ENCODE results near the gene ANAPC4.

ANAPC4 gene

DNA sequence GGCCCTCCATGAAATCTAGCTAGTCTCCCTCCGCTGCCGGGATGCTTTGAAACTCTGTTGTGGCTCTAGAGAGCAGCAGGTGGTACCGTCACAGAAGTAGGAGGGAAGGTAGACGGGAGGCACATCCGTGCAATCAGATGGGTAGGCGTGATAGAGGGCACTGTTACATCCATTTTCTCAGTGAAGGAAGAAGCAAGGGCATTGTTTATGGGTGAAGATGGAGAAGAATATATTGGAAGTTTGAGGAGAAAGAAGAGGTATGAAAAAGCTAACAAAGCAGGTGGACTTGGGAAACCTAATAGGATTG lies 1.3 kb downstream of the ANAPC4 start:
- no peak for DNase-seq (ENCODE audit: low read depth in 2 of 2)

DNA sequence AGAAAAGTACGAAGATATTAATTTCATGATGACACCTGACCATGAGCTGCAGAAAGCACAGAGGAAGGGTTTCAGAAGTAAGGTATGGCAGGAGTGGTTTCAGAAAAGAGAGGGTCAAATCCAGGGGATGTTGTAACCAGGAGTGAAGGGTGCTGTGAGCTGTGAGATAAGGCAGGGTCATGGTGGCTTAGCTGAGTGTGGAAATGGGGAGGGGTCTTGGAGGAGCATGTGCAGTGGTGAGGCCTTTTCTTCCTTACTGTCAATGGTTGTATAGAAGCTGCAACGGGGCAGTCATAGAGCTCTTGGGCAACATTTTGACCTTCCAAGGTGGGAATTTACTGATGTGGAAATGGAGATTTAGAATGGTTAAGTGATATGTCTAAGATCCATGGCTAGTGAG lies 2.5 kb downstream of the ANAPC4 start:
- DNase-seq (ENCODE audit: low read depth in 2 of 2): no peak

DNA sequence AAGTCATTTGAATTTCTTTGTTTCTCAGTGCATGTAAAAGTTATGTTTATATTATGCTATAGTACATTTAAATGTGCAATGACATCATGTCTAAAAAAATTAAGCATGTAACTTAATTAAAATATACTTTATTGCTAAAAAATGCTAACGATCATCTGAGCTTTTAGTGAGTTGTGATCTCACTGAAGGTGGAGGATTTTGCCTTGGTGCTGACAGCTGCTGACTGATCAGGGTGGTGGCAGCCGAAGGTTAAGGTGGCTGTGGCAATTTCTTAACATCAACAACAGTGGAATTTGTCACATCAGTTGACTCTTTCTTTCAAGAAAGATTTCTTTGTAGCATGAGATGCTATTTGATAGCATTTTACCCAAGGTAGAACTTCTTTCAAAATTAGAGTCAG lies 6.6 kb downstream of the ANAPC4 start:
- DNase-seq (ENCODE audit: low read depth in 2 of 2): no peak

DNA sequence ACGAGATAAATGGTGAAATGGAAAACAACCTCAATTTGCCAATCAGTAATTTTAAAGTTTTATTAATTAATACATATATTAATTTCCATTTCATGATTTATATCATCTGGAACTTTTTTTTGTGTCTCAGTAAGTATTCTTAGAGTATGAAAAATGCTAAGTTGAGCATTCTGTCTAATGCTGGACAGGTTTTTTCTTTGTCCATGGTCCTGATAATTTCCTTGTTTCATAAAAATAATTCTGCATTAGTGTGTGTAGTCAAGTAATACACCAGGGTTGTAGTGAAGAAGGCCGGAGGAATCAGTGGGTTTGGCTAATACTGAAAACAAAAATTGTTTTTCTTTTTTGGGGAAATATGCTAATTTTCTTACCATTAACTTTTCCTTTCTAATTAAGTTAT lies 9.9 kb downstream of the ANAPC4 start:
- no peak for DNase-seq (ENCODE audit: low read depth in 2 of 2)

DNA sequence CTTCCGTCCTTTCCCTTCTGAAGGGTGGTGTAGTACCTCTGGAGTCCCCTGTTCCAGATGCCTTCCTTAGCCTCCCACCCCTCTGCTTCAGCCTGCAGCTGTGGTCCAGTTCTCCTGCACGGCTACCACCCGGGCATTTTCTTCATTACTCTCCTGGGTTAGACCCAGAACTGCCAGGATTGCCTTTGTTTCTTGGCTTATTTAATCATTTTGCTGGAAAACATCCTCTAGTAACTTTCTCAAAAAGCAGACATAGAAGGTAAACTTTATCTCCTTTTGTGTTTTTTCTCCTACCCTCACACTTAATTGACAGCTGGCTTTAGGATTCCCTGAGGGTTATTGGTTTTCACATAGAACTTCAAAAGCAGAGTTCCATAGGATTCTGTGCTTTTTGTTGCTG lies 20.2 kb downstream of the ANAPC4 start:
- no peak for DNase-seq (ENCODE audit: low read depth in 2 of 2)

DNA sequence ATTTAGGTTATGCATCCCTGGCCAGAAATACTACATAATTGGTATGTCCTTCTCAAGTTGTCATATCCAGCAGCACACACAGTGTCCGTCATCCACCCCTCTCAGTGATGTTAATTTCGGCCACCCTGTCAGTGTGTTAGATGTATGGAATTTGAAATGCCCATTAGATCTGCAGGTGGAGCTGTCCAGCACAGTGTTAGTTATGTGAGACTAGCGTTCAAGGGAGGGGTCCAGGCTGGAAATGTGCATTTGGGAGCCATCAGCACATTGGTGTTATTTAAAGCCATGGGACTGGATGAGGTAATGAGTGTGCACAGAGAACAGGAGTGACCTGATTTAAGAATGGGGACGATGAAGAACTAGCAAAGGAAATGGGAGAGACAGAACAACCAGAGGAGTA lies 22.4 kb downstream of the ANAPC4 start:
- DNase-seq (ENCODE audit: low read depth in 2 of 2): no peak

DNA sequence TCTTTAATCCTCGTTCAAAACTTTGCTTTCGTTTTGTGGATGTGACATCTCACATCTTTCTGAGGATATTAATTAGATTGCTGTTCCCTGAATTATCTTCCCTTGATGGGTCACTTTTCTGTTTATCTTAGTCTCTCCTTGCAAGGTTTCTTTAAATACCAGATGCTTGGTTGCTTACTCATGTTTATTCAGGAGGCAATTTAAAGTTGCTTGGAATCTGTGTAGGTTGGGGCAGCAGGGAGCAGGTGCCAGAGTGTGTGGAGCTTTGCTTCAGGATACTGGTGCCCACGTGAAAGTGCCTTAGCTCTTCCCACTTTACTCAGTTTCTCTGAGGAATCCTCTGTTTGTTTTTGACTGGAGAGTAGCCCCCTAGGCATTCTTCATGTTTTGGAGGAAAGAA lies 24.0 kb downstream of the ANAPC4 start:
- no peak for DNase-seq (ENCODE audit: low read depth in 2 of 2)

DNA sequence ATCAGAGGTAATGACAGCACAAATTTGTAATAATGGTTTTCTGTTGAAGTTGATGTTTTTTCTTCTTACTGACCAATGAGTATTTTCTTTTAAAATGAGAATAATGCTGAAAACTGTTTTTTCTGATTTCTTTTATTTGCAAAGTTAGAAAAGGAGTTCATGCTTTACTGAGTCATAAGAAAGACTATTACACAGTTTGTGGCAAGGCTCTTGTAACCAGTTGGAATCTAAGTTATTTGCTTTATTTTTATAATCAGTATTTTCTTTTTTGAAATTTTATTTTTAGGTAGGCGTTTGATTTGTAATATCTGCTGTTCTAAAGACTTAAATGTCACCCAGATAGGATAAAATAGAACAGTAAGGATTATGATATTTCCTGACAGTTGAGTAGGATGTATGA lies 25.5 kb downstream of the ANAPC4 start:
- no peak for DNase-seq (ENCODE audit: low read depth in 2 of 2)

DNA sequence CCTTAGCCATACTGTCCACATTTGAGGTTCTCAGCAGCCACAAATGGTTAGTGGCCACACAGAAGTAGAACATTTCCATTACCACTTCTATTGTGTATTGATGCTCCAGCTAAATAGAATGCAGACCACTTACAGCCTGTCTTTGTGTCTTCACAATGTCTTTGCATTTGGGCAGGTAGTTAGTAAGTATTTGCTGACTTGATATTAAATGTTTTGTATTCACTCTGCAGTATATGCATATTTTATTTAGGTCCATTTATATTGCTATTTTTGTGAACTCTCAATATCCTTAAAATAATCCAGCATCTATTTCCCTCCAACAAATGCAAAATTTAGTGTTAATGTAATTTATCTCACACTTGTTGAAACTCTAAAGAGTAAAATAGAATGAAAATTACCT lies 26.6 kb downstream of the ANAPC4 start:
- no peak for DNase-seq (ENCODE audit: low read depth in 2 of 2)

DNA sequence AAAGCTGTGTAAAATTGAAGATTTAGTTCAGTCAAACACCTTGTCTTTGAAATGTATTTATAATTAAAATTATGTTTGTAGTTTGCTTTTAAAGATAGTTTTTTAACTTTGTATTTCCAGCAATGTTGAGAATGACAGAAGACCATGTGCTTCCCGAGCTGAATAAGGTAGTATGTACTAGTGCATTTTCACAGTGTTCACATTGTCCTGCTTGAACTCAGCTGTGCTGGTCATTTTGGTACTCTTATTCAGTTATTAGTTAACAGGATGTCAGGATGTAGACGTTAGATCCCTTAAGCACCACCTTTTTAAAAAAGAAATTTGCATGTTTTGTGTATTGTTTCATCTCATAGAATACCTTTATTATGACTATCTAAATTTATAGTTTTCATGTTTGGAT lies 28.4 kb downstream of the ANAPC4 start:
- DNase-seq (ENCODE audit: low read depth in 2 of 2): no peak

DNA sequence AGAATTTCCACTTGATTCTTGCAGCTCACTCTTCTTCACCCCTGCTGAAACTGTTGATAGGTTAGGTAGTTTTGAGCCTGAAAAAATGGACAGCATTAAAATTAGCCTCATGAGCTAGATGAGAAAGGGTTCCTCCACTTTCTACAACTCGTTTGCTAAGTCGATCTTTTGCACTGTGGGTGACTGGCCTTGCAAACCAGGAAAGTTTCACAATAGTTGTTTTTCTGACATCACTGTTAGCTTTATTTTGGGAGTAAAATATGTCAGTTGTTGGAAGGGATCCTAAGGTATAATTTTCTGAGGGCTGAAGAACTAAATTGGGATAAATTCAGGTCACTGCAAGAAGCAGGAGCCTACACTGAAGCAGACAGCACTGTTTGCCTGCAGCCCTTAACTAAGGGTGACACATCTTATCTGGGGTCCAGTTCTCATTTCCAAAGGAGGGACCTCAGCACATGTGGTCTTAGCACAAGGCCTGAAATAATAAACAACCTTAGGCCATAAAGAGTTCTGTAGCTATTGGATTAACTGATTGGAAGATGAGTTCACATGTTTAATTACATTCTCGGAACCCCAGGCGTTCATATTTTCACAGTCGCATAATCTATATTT lies 29.1 kb downstream of the ANAPC4 start:
- no peak for DNase-seq (ENCODE audit: low read depth in 2 of 2)

DNA sequence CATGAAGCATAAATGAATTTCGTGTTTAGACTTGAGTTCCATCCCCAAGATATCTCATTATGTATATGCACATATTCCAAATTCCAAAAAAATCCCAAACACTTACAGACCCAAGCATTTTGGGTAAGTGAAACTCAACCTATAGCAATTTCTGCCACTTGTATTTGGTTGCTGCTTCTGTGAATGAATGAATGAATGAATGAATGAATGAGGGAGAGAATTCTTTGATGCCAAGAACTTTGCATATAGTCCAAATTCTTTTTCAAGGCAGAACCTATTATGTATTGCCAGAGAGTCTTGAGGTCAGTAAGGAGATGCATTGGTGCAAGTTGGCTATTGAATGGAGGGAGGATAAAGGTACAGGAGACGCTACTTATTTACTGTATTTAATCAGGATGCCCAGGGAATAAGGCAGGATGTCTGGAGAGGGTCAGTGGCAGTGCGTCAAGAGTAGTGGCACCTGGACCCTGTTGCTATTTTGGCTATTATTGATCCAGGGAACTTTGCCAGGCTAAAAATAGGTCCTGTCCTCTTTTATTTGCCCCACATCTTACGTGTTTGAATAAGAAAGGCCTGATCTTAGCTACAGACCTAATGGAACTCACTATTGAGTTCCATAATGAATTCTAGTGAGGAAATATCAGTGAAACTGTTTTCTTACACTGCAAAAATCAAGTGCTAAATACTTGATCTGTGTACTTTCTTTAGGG lies 33.9 kb downstream of the ANAPC4 start:
- no peak for DNase-seq (ENCODE audit: low read depth in 2 of 2)

DNA sequence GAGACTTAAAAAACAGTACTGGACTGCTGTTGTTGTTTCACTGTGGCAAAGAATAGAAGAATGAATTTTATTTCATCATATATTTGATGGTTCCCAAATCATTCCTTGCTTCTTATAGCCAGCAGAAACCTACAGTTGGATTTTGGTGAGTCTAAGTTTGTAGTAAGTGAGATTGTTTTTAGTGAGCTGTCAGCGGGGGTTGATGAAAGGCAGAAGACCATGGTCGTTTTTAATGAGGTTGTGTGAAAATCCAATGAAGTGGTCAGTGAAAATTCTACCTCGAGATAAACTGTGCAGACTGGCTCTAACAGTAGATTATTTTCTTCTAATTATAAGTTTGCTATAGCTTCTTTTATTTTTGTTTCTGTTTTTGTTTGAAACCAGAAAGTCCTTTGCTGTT lies 36.2 kb downstream of the ANAPC4 start:
- DNase-seq (ENCODE audit: low read depth in 2 of 2): no peak

DNA sequence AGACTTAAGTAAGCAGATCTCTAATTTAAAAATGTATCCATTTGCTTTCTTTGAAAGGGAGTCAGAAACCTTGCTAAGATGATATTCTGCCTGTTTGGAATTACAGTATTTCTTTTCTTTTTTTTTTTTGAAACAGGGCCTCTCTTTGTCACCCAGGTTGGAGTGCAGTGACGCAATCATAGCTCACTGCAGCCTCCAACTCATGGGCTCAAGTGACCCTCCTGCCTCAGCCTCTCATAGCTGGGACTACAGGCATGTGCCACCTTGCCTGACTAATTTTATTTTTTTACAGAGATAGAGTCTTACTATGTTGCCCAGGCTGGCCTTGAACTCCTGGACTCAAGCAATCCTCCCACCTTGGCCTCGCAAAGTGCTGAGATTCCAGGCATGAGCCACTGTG lies 40.0 kb downstream of the ANAPC4 start:
- DNase-seq (ENCODE audit: low read depth in 2 of 2): no peak

DNA sequence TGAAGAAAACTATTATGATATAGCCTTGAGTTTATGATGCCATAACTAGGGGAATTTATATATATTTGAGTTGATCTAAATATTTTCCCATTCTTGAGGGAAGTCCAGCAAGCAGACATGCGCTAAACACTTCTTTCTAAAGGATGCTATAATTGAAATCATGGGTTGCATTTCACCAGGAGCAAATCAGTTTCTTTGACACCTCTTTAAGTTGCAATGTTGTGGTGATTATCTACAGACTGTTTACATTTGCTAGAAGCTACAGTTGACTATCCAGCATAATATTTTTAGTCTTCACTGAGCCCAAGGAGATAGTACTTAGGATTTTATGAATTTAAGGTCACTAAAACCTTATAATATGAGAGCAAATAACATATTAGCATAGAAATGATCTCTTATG lies 43.9 kb downstream of the ANAPC4 start:
- DNase-seq (ENCODE audit: low read depth in 2 of 2): no peak

DNA sequence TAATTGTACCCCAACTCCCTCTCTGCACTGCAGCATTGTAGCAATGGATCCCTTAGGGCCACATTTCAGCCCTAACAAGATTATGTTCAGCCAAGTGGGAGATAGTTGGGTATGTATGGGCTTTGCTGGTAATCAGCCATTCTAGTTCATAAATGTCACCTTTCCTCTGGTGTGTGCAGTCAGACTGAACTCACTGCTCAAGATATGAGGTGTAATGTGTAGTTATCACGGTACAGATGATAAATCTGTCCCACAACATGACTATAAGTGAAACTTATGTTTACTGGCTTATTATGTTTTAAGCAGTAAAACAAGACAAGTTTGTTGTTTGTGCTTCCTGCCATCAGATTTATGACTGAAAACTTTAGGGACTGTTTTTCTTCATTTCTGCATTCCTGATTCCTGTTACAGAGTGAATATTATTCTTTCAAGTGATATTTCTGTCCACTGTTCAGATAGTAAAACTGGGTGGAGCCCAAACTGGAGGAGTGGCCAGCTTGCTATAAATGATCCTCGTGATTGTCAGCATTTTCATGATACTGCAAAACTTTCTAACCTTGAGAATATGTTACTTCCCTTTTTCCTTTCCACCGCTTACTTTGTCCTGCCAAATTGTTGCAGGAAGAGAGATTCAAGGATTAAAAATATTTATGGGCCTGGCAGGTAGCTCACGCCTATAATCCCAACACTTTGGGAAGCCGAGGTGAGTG lies 44.9 kb downstream of the ANAPC4 start:
- no peak for DNase-seq (ENCODE audit: low read depth in 2 of 2)

DNA sequence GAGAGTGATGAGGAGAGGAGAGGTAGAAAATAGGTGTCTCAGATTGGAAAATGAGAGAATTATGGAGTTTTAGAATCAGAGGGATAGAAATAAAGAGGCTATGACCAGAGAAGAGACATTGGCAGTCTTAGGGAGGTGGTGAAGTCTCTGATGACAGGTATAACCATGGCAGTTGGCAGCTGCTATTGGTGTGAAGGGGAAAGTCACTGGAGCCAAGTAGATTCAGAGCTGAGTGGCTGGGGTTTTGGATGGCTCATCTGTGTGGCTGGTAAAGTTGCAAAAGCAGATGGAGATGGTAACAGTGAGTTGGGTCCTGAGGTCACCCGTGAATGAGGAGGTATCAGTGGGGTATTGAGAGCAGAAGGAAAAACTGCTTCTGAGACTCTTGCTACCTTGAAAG lies 46.5 kb downstream of the ANAPC4 start:
- no peak for DNase-seq (ENCODE audit: low read depth in 2 of 2)

DNA sequence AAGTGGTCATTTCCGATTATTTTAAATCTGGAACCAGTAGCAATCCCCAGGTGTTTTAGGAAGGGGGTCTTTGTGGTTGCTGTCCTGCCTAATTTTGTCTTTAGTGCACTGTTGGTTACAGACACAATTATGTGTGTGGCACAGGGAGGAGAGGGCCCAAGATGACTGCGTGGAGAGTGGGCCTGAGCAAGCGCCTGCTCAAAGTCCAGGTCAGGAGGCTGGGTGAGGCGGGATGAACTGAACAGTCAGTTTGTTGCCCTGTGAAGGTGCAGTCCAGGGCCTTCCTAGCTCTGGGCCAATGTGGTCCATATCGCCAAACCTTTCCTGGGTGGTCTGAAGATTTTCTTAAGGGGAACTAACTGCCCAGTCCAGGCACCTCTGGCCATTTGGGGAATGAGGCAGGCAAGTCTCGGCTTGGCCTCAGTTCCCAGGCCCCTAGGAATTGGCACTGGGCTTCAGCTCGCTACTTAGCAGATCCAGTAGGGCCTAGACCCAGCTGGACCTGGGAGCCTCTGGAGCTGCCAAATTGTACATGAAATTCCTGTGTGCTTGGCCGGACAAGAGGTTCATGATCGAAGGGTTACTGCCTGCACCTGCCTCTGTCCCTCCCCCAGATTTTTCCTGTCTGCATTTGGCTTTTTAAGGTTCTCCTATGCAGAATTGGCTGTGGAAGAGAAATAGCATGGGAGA lies 47.6 kb downstream of the ANAPC4 start:
- no peak for DNase-seq (ENCODE audit: low read depth in 2 of 2)

DNA sequence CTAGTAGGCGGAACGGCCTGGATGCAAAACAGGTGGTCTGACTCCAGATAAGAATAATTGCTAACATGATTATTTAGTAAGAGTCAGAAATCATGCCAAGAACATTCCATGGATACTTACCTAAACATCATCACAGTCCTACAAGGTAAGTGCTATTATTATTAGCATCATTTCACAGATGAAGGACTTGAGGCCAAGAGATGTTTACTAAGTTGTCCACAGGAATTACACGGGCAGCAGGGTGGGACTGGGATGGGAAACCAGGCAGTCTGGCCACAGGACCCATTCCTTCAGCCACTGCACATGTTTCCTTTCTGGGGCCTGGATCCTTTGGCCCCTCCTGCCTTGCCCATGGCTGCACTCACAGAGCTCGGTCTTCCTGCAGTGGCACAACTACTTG lies 48.3 kb downstream of the ANAPC4 start:
- no peak for DNase-seq (ENCODE audit: low read depth in 2 of 2)

DNA sequence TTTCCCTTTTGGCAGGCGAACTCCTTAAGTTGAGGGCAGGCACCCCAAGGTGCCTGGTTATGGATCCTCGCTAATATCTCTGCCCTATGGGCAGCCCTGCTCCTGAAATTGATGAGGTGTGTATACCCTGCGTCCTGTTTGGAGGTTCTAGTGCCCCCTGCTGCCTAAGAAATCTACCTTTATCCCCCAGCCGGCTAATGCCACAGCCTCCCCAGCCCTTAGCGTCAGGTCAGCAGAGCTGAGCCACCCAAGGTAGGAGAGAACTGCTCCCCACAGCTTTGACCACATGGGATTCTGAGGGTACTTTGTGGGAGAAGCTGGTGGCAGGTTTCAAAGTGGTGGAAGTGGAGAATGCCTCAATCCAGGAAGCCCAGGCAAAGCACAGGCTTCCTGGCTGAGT lies 50.8 kb downstream of the ANAPC4 start:
- DNase-seq (ENCODE audit: low read depth in 2 of 2): no peak

DNA sequence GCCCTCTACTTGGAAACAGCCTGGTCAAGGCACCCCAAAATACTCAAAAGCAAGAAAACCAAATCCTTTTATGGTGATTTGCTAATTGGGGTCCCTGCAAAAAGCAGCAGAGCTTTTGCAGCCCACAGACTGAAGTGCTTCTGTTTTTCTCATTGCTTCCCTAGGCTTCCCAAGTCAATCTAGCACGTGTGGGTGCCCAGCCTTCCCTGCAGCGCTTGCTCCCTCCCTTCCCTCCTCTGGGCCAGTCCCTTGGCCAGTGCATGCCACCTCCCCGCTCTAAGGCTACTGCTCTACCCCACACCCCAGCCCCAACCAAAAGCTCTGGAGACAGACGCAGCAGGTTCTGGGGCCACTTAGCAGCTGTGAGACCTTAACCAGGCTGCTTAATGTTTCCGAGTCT lies 53.6 kb downstream of the ANAPC4 start:
- no peak for DNase-seq (ENCODE audit: low read depth in 2 of 2)

DNA sequence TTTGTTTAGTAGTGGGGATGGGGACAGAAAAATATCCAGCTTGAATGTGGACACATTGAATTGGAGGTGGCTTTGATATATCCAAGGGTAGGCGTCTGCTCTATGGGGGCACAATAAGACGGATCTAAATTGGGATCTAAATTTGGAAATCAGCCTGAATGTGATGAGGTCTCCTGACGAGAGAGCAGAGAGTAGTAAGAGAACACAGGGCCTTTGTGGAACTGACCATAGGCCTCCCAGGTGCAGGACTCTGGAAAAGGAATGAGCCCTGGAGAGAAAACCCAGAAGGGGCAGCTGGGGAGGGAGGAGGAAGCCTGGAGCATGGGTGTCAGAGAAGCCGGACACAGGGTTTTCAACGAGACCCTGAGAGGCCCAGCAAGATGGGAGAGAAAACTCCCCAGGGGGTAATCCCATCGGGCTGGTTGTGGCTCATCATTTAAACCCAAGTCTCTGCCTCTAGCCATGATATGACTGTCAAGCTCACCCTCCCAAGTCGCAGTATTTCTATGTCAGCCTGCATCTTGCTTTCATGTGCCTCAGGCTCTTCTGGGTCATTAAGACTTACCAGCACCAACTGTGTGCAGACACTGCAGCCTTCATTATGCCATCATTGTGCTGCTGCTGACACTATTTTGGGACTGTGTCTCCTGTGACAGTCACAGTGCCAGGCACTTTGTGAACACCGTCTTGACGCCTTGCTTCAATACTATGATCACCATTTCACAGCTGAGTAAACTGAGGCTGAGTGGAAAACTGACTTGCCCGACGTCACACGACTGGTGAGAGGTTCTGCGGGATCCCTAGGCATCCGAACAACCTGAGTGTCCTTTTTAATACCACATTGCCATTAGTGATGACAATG lies 57.1 kb downstream of the ANAPC4 start:
- no peak for DNase-seq (ENCODE audit: low read depth in 2 of 2)
